Measurements from ENCODE around the gene CCDC196.
"Not testable (repeated sequence)": the region's sequence is repeated elsewhere in the genome, so short reads cannot be mapped to it uniquely, and the experiment has no call there.

Gene CCDC196

DNA sequence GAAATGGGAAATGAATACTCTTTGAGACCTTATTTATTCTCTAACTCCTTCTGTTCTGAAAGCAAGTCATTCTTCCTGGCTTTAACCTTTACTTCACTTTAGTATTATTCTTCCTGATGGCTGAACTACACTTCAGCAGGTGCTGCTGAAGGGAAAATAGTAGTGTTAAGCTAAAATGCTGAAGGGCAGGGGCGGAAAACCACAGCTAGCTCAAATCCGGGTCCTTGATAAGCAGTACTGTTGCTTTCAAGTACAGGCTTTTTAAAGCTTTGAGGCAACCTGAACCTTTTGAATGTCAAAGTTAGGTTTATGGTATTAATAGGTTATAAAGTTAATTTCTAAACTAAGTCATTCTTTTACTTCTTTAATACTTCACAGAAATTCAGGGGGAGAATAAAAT lies 10.7 kb downstream of the CCDC196 start:
- H3K27ac ChIP-seq (ENCODE audit: poor library complexity, severe bottlenecking) = no peak overlapping the region
- TF ChIP-seq, protein P1, sequence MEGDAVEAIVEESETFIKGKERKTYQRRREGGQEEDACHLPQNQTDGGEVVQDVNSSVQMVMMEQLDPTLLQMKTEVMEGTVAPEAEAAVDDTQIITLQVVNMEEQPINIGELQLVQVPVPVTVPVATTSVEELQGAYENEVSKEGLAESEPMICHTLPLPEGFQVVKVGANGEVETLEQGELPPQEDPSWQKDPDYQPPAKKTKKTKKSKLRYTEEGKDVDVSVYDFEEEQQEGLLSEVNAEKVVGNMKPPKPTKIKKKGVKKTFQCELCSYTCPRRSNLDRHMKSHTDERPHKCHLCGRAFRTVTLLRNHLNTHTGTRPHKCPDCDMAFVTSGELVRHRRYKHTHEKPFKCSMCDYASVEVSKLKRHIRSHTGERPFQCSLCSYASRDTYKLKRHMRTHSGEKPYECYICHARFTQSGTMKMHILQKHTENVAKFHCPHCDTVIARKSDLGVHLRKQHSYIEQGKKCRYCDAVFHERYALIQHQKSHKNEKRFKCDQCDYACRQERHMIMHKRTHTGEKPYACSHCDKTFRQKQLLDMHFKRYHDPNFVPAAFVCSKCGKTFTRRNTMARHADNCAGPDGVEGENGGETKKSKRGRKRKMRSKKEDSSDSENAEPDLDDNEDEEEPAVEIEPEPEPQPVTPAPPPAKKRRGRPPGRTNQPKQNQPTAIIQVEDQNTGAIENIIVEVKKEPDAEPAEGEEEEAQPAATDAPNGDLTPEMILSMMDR (IDR thresholded peaks at IDR 0.05; ENCODE audit: poor library complexity, severe bottlenecking) = no peak
- no peaks in the 10 kb centered on the region for H3K9me3 ChIP-seq (ENCODE audit: severe bottlenecking)
- no peaks in the 10 kb centered on the region for H3K27me3 ChIP-seq (ENCODE audit: insufficient read depth, poor library complexity, severe bottlenecking)
- DNase-seq (ENCODE audit: low spot score) = no peak
- H3K4me3 ChIP-seq (ENCODE audit: severe bottlenecking) = no peak overlapping the region
- peaks cover 8% of the 10 kb centered on the region for H3K4me1 ChIP-seq (ENCODE audit: insufficient read depth, poor library complexity, severe bottlenecking)
- H3K36me3 ChIP-seq (ENCODE audit: low read depth) = no peaks in the 10 kb centered on the region
- ATAC-seq (ENCODE audit: low read depth) = no peak

DNA sequence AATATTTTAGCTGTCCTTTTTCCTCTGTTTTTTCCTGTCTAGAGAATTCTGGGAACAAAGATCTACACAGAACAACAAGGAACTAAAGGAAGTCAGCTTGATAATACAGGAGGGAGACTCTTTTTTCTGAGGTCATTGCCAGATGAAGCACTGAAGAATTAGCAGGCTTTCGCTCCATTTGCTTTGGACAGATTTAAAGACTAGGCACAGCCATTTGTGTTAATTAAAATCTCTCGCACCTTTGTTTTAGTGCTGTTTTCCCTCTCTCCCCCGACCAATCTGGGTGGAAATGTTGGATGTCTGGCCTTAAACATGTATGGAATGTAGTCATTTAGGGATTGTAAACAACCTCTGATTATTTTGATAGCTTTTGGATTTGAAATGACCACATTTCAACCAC lies 12.1 kb downstream of the CCDC196 start:
- H3K4me3 ChIP-seq (ENCODE audit: severe bottlenecking) = no peak overlapping the region
- no peaks in the 10 kb centered on the region for H3K36me3 ChIP-seq (ENCODE audit: low read depth)
- H3K4me1 ChIP-seq (ENCODE audit: insufficient read depth, poor library complexity, severe bottlenecking) = peaks cover 10% of the 10 kb centered on the region
- ATAC-seq (ENCODE audit: low read depth) (no peak), DNase-seq (ENCODE audit: low spot score) (no peak)
- TF ChIP-seq, protein P1 (IDR thresholded peaks at IDR 0.05; ENCODE audit: poor library complexity, severe bottlenecking) = no peak
- no peaks in the 10 kb centered on the region for H3K9me3 ChIP-seq (ENCODE audit: severe bottlenecking)
- H3K27ac ChIP-seq (ENCODE audit: poor library complexity, severe bottlenecking) = no peak overlapping the region
- no peaks in the 10 kb centered on the region for H3K27me3 ChIP-seq (ENCODE audit: insufficient read depth, poor library complexity, severe bottlenecking)

DNA sequence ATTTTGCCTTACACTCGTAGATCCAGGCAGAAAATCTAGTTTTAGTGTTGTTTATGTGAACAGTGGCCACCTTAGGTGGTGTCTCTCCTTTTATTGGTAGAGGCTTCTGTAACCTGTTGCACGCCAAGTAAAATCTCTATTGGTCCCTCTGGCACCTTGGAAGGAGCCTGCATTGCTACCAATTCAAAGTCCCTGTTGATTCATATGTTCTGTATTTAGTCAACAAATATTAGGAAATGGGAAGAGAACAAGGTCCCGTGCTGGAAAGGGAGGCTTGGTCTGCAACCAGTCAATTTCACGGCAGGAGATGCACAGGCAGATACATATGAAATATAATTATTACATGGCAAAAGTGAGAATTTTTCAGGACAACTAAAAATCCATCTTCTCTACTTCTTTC lies 15.4 kb downstream of the CCDC196 start:
- Histone ChIP-seq H3K9me3 (ENCODE audit: severe bottlenecking) (no peaks in the 10 kb centered on the region), H3K4me1 (ENCODE audit: insufficient read depth, poor library complexity, severe bottlenecking) (peaks cover 13% of the 10 kb centered on the region), H3K36me3 (ENCODE audit: low read depth) (no peaks in the 10 kb centered on the region), H3K4me3 (ENCODE audit: severe bottlenecking) (no peak overlapping the region), H3K27ac (ENCODE audit: poor library complexity, severe bottlenecking) (no peak overlapping the region), H3K27me3 (ENCODE audit: insufficient read depth, poor library complexity, severe bottlenecking) (no peaks in the 10 kb centered on the region)
- ATAC-seq (ENCODE audit: low read depth) (no peak), DNase-seq (ENCODE audit: low spot score) (no peak)
- TF ChIP-seq, protein P1 (IDR thresholded peaks at IDR 0.05; ENCODE audit: poor library complexity, severe bottlenecking) = no peak

DNA sequence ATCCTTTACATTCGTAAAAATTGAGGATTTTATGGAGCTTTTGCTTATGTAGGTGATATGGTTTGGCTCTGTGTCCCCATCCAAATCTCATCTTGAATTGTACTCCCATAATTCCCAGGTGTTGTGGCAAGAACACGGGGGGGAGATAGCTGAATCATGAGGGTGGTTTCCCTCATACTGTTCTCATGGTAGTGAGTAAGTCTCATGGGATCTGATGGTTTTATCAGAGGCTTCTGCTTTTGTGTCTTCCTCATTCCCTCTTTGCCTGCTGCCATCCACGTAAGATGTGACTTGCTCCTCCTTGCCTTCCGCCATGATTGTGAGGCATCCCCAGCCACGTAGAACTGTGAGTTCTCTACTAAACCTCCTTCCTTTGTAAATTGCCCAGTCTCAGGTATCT lies 16.7 kb downstream of the CCDC196 start:
- not testable (repeated sequence) for H3K27ac ChIP-seq (ENCODE audit: poor library complexity, severe bottlenecking); ATAC-seq (ENCODE audit: low read depth); H3K4me3 ChIP-seq (ENCODE audit: severe bottlenecking); H3K9me3 ChIP-seq (ENCODE audit: severe bottlenecking); H3K27me3 ChIP-seq (ENCODE audit: insufficient read depth, poor library complexity, severe bottlenecking); DNase-seq (ENCODE audit: low spot score); H3K36me3 ChIP-seq (ENCODE audit: low read depth)
- peaks cover 14% of the 10 kb centered on the region for H3K4me1 ChIP-seq (ENCODE audit: insufficient read depth, poor library complexity, severe bottlenecking)

DNA sequence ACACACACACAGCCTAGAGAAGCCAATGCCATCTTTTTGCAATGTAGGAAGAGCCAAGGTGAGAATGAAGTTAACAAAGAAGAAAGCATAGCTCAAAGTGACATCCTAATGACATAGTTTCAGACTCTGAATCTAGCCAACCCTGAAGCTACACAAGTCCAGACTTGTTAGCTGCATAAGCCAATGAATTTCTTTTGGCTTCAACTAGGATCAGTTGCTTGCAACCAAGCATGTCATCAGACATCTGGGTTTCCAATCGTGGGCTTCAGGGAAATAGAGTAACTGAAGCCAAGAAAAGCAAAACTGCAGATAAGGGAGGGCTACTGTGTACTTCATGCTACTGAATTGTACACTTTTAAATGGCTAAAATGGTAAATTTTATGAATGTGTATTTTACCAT lies 17.4 kb downstream of the CCDC196 start:
- H3K36me3 ChIP-seq (ENCODE audit: low read depth) = no peaks in the 10 kb centered on the region
- no peaks in the 10 kb centered on the region for H3K27me3 ChIP-seq (ENCODE audit: insufficient read depth, poor library complexity, severe bottlenecking)
- TF ChIP-seq, protein P1 (IDR thresholded peaks at IDR 0.05; ENCODE audit: poor library complexity, severe bottlenecking) = no peak
- DNase-seq (ENCODE audit: low spot score) = no peak
- H3K4me1 ChIP-seq (ENCODE audit: insufficient read depth, poor library complexity, severe bottlenecking) = peaks cover 14% of the 10 kb centered on the region
- ATAC-seq (ENCODE audit: low read depth) = no peak
- H3K4me3 ChIP-seq (ENCODE audit: severe bottlenecking) = no peak overlapping the region
- H3K27ac ChIP-seq (ENCODE audit: poor library complexity, severe bottlenecking) = no peak overlapping the region
- H3K9me3 ChIP-seq (ENCODE audit: severe bottlenecking) = no peaks in the 10 kb centered on the region
